Cardiac septum (tissue), 1 donor: ENCODE data around the gene UBE2N. TPM values are rescaled to one million over a fixed set of nuclear protein-coding genes. Genes with fewer than 3 reads are reported as not detected.

Experiments used
- DNase-seq: peaks from one replicate; pipeline ENCODE4 v3.0.0-alpha.2; 2020; ENCODE audit warnings: low spot score
- intact Hi-C: fragments of 100-400 bp; cut with DNase I; formaldehyde crosslinking; loops from one replicate; pipeline ENCODE4 v1.14.0; 2022
- long read RNA-seq: library from polyadenylated mRNA; unstranded; transcript quantifications from one replicate; pipeline ENCODE4 v2.0.0, GENCODE V29; 2021
- total RNA-seq: library from RNA; stranded (reverse); fragmentation: NEBNext Ultra II Directional; extraction: Animal tissue kit (Norgen Biotek cat#: 25700); gene quantifications from one replicate; pipeline ENCODE4 v1.2.1, GENCODE V29; 2021
- donor health status: DM: no; HTN: no; CAD: no.

UBE2N gene
- 81.4 TPM for total RNA-seq
- long read RNA-seq, full-length matches to known transcripts, result 67 of 73 reads
- long read RNA-seq, partial matches to known transcripts, result 3 of 73 reads
- long read RNA-seq, other reads (novel, unspliced or antisense), result 3 of 73 reads

- intact Hi-C loops, result no loop called here
- DNase-seq, result peak; percentile 97
Measured at GRCh38 chr12:93441617-93442410, at the start of gene UBE2N. Gene UBE2N (minus strand): TSS chr12:93441947. CDS start chr12:93441884, 63 bp downstream.

- DNase-seq, result no peak
- intact Hi-C loops, result no loop called here
Measured at GRCh38 chr12:93484315-93484981, 42.7 kb upstream of the UBE2N start.

- DNase-seq, result no peak
- intact Hi-C loops, result no loop called here
Measured at GRCh38 chr12:93483151-93483807, 41.5 kb upstream of the UBE2N start.

GRCh38 chr12:93482721-93483120 lies 41.0 kb upstream of the UBE2N start:
- DNase-seq, result no peak
- intact Hi-C loops, result no loop called here

GRCh38 chr12:93476555-93476954 lies 34.8 kb upstream of the UBE2N start:
- no peak for DNase-seq
- intact Hi-C loops, result no loop called here

- DNase-seq, result no peak
- intact Hi-C loops, result no loop called here
Measured at GRCh38 chr12:93469386-93469785, 27.6 kb upstream of the UBE2N start.

- intact Hi-C loops, result no loop called here
Measured at GRCh38 chr12:93468008-93468371, 26.2 kb upstream of the UBE2N start.

GRCh38 chr12:93467351-93468007 lies 25.7 kb upstream of the UBE2N start, which contains the start of gene MRPL42:
Gene MRPL42 (plus strand): TSS chr12:93467514. CDS start chr12:93469286, 1,772 bp downstream.
- intact Hi-C loops, result no loop called here
- peak; percentile 97 for DNase-seq

More at GRCh38 chr12:93468008-93468371, 26.2 kb upstream of the UBE2N start:
- DNase-seq, result no peak

- intact Hi-C loops, result no loop called here
- DNase-seq, result no peak
Measured at GRCh38 chr12:93466625-93467350, 25.0 kb upstream of the UBE2N start.

- no peak for DNase-seq
- intact Hi-C loops, result no loop called here
Measured at GRCh38 chr12:93465841-93466240, 24.1 kb upstream of the UBE2N start.

GRCh38 chr12:93461503-93461902 lies 19.8 kb upstream of the UBE2N start:
- intact Hi-C loops, result no loop called here
- DNase-seq, result no peak

GRCh38 chr12:93460902-93461301 lies 19.2 kb upstream of the UBE2N start:
- intact Hi-C loops, result no loop called here
- DNase-seq, result no peak

- DNase-seq, result no peak
- intact Hi-C loops, result no loop called here
Measured at GRCh38 chr12:93460003-93460402, 18.3 kb upstream of the UBE2N start.

GRCh38 chr12:93459097-93459496 lies 17.4 kb upstream of the UBE2N start:
- no peak for DNase-seq
- intact Hi-C loops, result no loop called here

GRCh38 chr12:93456077-93456476 lies 14.3 kb upstream of the UBE2N start:
- DNase-seq, result no peak
- intact Hi-C loops, result no loop called here

GRCh38 chr12:93453633-93454032 lies 11.9 kb upstream of the UBE2N start:
- intact Hi-C loops, result no loop called here
- DNase-seq, result no peak

- intact Hi-C loops, result no loop called here
- no peak for DNase-seq
Measured at GRCh38 chr12:93451423-93452158, 9.8 kb upstream of the UBE2N start.

GRCh38 chr12:93449277-93449676 lies 7.5 kb upstream of the UBE2N start:
- no peak for DNase-seq
- intact Hi-C loops, result no loop called here

- no peak for DNase-seq
- intact Hi-C loops, result no loop called here
Measured at GRCh38 chr12:93448796-93449195, 7.0 kb upstream of the UBE2N start.
